Transverse colon (tissue), 4 donors: ENCODE data around the gene LYRM4. TPM values are rescaled to one million over a fixed set of nuclear protein-coding genes. Genes with fewer than 3 reads are reported as not detected.

ENCODE experiments used
- DNase-seq: peaks from one replicate; pipeline ENCODE4 v3.0.0-alpha.2; 2019
- H3K27ac ChIP-seq, 4 donors: fragments of 200-600 bp; sonication (generic); 2 replicates each; pipeline ENCODE4 v1.5.1; 2016 to 2018; ENCODE audit warnings: inconsistent platforms in 4 of 4
- H3K27me3 ChIP-seq: fragments of 200-600 bp; sonication (generic); 2 replicates; pipeline ENCODE4 v1.5.1; 2017; ENCODE audit warnings: inconsistent platforms
- H3K36me3 ChIP-seq, 4 donors: fragments of 200-600 bp; sonication (generic); 2 replicates each; pipeline ENCODE4 v1.5.1; 2017 to 2019; ENCODE audit warnings: inconsistent platforms in 4 of 4
- H3K4me1 ChIP-seq, 4 donors: fragments of 200-600 bp; sonication (generic); 2 replicates each; pipeline ENCODE4 v1.5.1; 2017 to 2020; ENCODE audit warnings: inconsistent platforms in 4 of 4
- H3K4me3 ChIP-seq, 4 donors: fragments of 200-600 bp; sonication (generic); 1 replicate in 1 of 4; 2 replicates in 3 of 4; pipeline versions ENCODE4 v1.5.1 to v1.6.1; 2017 to 2019; ENCODE audit warnings: inconsistent platforms in 4 of 4
- H3K9me3 ChIP-seq, 2 donors: fragments of 200-600 bp; sonication (generic); 2 replicates each; pipeline ENCODE4 v1.5.1; 2017 to 2019; ENCODE audit warnings: inconsistent platforms in 2 of 2
- EP300 ChIP-seq: sonication (generic); formaldehyde crosslinking; IDR thresholded peaks from one replicate; pipeline ENCODE4 v1.6.1; 2017; ENCODE audit warnings: antibody characterized with exemption, low read depth
- POLR2A ChIP-seq: fragments of 450-650 bp; IDR thresholded peaks from one replicate; pipeline ENCODE4 v1.6.1; 2016; ENCODE audit warnings: antibody characterized with exemption, mild to moderate bottlenecking, moderate library complexity
- POLR2AphosphoS5 ChIP-seq, 3 donors: sonication (generic); formaldehyde crosslinking; IDR thresholded peaks; one replicate each; pipeline ENCODE4 v1.6.1; 2016; ENCODE audit warnings: antibody characterized with exemption in 3 of 3
- WGBS, 2 donors: methylation state at CpG; one replicate each; pipeline ENCODE4 v1.1.5; 2018; ENCODE audit warnings: low coverage in 1 of 2; 5-methylcytosine and 5-hydroxymethylcytosine counted together
- in situ Hi-C, 4 donors: fragments of 200-750 bp; cut with MboI; loops; one replicate each; pipeline versions ENCODE4 v1.15.0 to v1.15.1; 2017; ENCODE audit warnings: low sequenced_read_pairs in 3 of 4, low pct_ligation_motif_present in 1 of 4, low pct_unique_long_range_greater_than_20kb in 1 of 4
- intact Hi-C: fragments of 100-400 bp; cut with DNase I; formaldehyde crosslinking; loops from one replicate; pipeline ENCODE4 v1.15.1; 2023; ENCODE audit warnings: low total_unique reads
- total RNA-seq, 4 donors: library from RNA; depleted of rRNA; stranded (reverse); fragments of >200 nt; gene quantifications; one replicate each; pipeline ENCODE4 v1.1.0, GENCODE V29; 2016
- TF ChIP-seq, protein P1 (sequence below), 5 experiments: fragments of 200-600 bp in 3 of 5; fragments of 450-650 bp in 2 of 5; sonication (generic) in 3 of 5; IDR thresholded peaks; 1 replicate in 2 of 5; 2 replicates in 3 of 5; pipeline ENCODE4 v1.5.1; 2016 to 2017; ENCODE audit warnings: antibody characterized with exemption in 5 of 5, inconsistent platforms in 3 of 5, mild to moderate bottlenecking in 2 of 5, moderate library complexity in 1 of 5

The LYRM4 gene
- total RNA-seq, 4 donors from 2014 or later, result 3.0 to 14.0 (median 6.9) TPM

DNA sequence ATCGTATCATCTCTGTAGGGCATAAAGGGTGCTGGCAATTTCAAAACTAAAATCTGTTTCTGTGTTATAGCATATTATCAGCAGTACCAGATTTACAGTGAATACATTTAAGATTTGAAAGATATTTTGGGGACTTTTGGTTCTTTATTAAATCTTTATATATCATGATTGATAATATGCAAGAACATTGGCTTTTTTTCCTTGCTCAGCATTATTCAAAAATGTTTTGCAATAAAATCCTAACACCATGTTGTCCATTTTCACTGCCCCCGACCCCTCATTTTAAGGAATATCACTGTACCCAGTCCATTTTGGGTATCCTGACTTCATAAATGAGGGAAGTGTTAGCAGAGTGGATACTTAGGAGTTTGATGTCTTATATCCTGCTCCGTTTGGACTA lies 16.8 kb upstream of the LYRM4 start:
- Histone ChIP-seq H3K4me3 (no peak overlapping the region), H3K27ac (no peak overlapping the region), H3K9me3 (no peaks in the 10 kb centered on the region), H3K4me1 (no peaks in the 10 kb centered on the region), H3K36me3 (no peaks in the 10 kb centered on the region), H3K27me3 (no peaks in the 10 kb centered on the region)
- DNase-seq, result no peak
- in situ Hi-C loops (no loop called here), intact Hi-C loops (no loop called here)
- WGBS, 2 donors, result 87 to 100% methylated on average over 2 to 3 of the region's 3 CpGs
- TF ChIP-seq EP300 (no peak), POLR2A (no peak), POLR2AphosphoS5 (IDR thresholded peaks at IDR 0.05) (no peak)
- TF ChIP-seq, protein P1, sequence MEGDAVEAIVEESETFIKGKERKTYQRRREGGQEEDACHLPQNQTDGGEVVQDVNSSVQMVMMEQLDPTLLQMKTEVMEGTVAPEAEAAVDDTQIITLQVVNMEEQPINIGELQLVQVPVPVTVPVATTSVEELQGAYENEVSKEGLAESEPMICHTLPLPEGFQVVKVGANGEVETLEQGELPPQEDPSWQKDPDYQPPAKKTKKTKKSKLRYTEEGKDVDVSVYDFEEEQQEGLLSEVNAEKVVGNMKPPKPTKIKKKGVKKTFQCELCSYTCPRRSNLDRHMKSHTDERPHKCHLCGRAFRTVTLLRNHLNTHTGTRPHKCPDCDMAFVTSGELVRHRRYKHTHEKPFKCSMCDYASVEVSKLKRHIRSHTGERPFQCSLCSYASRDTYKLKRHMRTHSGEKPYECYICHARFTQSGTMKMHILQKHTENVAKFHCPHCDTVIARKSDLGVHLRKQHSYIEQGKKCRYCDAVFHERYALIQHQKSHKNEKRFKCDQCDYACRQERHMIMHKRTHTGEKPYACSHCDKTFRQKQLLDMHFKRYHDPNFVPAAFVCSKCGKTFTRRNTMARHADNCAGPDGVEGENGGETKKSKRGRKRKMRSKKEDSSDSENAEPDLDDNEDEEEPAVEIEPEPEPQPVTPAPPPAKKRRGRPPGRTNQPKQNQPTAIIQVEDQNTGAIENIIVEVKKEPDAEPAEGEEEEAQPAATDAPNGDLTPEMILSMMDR (IDR thresholded peaks at IDR 0.05), result no peak

DNA sequence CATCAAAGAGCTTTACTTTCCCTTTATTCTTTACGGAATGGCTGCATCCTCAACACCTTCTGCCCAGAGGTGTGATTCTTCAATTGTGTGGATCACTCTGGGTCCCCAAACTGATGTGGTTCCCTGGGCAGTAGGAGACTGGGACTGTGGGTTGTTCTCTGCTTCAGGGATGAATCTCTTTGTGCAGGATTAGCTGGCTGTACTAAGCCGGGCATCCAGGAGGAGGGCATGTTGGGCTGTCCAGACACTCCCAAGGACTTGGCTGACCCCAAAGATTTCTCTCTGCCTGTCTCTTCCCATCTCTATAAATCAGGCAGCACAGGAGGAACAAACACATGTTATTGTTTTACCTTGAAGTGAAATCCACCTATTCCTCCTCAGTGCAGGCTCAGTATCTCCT lies 15.8 kb upstream of the LYRM4 start:
- Histone ChIP-seq H3K27ac (no peak overlapping the region), H3K27me3 (no peaks in the 10 kb centered on the region), H3K4me3 (no peak overlapping the region), H3K4me1 (no peaks in the 10 kb centered on the region), H3K9me3 (no peaks in the 10 kb centered on the region), H3K36me3 (no peaks in the 10 kb centered on the region)
- intact Hi-C loops (no loop called here), in situ Hi-C loops (no loop called here)
- TF ChIP-seq, protein P1 (IDR thresholded peaks at IDR 0.05), result no peak
- TF ChIP-seq POLR2AphosphoS5 (IDR thresholded peaks at IDR 0.05), result no peak
- no peak for DNase-seq
- WGBS, 2 donors, result 92 to 100% methylated on average over 1 to 2 of the region's 2 CpGs

DNA sequence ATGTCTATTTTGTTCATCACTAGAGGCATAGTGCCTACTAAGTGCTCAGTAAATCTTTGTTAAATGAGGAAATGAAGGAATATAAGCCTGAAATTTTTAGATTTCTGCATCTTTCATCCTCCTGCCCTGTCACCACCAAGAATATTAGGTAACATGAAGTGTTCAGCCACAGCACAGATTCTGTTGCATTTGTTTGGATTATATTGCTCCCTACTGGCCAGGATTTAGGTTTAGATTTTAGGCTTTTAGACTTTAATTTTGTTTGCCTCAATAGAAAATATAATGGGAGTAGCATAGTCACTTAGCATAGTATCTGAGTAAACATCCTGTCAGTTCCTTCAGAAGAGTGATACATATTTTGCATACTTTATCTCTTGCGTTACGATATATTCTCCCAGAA lies 14.7 kb upstream of the LYRM4 start:
- intact Hi-C loops (no loop called here), in situ Hi-C loops (no loop called here)
- Histone ChIP-seq H3K36me3 (no peaks in the 10 kb centered on the region), H3K9me3 (no peaks in the 10 kb centered on the region), H3K27ac (no peak overlapping the region), H3K4me1 (no peaks in the 10 kb centered on the region), H3K27me3 (no peaks in the 10 kb centered on the region), H3K4me3 (no peak overlapping the region)
- TF ChIP-seq EP300 (no peak), POLR2AphosphoS5 (IDR thresholded peaks at IDR 0.05) (no peak), POLR2A (no peak)
- TF ChIP-seq, protein P1 (IDR thresholded peaks at IDR 0.05), result no peak
- 90 to 95% methylated on average over 2 of the region's 2 CpGs for WGBS, 2 donors
- DNase-seq, result no peak

DNA sequence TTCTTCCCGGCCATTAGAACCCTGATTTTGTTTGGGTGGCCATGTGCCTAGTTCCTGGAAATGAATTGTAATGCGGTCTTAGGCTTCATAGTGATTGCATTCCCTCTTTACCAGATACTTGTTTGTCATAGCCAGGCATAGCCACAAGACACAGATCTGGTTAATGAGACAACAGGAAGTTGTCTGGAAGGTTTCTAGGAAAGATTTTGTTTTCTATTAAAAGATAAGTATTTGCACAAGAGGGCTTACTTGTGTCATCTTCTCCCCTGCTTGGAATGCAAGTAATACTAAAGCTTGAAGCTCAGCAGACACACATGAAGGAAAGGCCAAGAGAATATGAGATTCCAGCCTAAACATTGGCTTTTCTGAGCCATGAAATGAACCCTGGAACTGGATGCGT lies 13.5 kb upstream of the LYRM4 start:
- Histone ChIP-seq H3K27me3 (no peaks in the 10 kb centered on the region), H3K4me1 (no peaks in the 10 kb centered on the region), H3K4me3 (no peak overlapping the region), H3K27ac (no peak overlapping the region), H3K36me3 (no peaks in the 10 kb centered on the region), H3K9me3 (no peaks in the 10 kb centered on the region)
- in situ Hi-C loops, result no loop called here
- intact Hi-C loops, result no loop called here
- DNase-seq, result no peak
- TF ChIP-seq POLR2AphosphoS5 (IDR thresholded peaks at IDR 0.05) (no peak), EP300 (no peak), POLR2A (no peak)
- TF ChIP-seq, protein P1 (IDR thresholded peaks at IDR 0.05), result no peak
- 84 to 86% methylated on average over 2 to 3 of the region's 3 CpGs for whole genome bisulfite sequencing, 2 donors
